GM18858 (cell line): Measurements from ENCODE around the gene NUP50.

Experiments used
- ATAC-seq: cut with Tn5 transposase; IDR thresholded peaks from one replicate; pipeline ENCODE4 v1.9.1; 2021; ENCODE audit not compliant: unreplicated experiment

Gene NUP50

DNA sequence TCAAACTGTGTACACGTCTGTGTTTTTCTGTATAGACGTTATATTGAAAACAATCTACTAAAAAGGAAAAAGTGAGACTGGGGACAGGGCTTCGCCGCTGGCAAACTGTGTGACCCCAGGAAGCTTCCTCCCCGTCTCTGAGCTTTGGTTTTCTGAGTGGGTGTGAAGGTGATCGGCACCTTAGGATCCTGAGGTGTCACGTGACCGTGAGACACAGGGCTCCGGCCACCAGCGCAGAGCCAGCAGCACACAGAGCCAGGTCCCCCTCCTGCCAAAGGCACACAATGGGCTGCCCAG lies 44.9 kb downstream of the NUP50 start:
- ATAC-seq: no peak

DNA sequence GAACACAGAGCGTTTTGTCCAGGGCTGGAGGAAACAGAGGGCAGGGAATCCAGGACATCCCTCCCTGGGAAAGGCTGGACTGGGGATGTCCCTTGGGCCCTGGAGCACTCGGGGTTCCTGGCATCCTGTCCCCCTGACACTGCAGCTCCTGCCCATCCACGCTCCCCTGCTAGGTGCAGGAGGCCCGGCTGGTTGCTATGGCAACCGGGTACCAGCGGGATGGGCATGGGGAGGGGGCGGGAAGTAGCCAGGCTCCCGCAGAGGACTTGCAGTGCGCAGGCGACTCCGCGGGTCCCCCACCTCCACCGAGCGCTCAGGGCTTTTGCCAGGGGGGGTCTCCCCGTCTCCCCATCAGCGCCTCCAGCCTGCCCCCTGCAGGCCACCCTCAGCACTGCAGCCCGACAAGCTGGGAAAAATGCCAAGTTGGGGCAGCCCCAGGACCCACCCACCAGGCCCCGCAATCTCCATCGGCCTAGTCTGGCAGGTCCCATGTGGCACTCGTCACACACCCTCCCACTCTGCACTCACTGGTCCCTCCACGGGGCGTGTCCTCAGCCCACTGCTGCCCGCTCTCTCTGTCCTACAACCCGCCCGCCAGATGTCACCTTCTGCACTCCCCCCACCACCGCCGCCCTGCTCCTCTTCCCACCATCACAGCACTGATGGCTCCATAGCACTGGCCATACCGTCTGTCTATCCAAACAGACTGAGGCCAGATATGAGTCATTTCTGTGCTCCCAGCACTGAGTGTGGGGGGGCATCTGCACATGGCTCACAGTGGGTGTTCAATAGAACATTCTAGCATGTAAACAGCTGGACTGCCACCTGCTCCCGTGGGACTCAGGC lies 45.5 kb downstream of the NUP50 start:
- no peak for ATAC-seq

DNA sequence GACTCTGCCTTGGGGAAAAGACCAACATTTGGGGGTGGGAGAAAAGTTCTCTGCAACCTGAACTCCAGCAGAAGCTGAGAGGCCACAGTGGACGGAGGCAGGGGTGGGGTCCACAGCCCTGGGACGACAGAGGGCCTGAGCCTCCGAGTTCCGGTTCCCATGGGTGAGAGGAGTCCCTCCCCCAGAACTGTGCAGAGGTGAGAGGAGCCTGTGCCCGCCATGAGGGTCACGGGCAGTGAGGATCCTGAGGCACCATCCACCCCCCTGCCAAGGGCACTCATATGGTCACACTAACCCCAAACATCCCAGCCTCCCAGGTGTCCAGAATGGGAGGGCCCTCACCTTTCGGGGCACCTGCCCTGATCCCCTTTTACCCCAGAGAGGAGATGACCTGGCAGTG lies 46.4 kb downstream of the NUP50 start:
- ATAC-seq: no peak

DNA sequence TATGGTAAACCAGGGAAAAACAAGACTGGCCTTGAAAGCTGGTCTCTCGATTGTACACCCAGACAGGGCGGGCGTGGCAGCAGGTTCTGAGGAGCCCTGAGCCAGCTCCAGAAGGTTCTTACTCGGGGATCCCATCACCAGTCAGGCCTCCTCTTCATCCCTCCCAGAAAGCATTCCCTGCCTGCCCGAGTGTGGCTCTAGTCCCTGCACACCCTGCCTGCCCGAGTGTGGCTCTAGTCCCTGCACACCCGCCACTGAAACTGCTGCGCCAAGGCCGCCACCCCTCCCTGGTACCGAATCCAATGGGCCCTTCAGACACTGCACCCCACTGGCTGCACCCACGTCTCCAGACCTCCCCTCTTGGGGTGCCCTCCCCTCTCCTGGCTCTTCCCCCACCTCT lies 46.9 kb downstream of the NUP50 start:
- no peak for ATAC-seq

DNA sequence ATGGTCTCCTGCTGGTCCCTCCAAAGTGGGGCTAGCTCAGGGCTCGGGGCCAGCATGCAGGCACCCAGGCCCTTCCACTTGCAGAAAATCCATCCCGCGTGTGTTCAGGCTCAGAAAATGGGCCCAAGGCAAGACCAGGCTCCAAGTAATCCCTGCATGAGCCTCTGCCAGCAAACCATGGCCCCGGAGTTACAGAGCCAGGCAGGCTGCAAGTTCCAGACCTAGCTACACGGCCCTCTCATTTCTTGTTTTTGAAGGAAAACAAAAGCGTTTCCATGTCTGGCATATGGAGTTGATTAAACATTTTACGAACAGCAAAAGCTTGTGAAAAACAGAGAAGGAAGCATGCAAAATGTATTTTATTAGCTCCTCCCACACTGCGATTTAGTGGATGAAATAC lies 47.3 kb downstream of the NUP50 start:
- ATAC-seq: no peak

DNA sequence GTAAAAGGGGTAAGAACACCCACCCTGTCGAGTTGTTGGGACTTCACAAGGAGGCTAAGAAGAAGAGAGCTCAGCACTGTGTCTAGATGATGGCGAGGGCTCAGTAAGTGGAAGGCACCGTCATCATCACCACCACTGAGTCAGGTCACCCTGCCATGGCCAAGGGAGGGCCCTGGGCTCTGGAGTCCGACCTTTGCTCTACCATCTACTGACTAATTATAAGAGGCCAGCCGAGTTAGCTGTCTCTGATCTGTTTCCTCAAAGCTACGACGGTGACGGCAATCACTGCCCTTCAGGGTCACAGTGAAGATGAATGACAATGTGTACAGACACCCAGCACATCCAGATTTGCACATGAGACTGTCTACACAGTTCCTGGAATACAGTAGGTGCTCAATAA lies 47.7 kb downstream of the NUP50 start:
- no peak for ATAC-seq

DNA sequence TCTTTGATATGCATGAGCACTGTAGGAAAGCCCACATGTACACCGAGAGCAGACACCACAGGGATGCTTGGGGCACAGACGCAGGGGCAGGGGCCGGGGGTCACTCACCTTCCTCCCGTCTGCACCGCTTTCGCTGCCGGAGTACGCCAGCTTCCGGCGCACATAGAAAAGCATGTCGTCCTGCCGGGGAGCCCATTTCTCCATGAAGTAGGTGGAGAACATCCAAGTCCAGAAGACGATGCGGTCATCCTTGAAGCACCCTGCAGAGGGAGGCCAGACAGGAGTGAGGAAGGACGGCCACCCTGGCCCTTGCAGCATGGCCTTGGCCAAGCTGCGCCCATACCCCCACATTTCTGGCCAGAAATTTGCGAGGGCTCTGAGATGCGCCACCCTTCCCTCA lies 48.1 kb downstream of the NUP50 start:
- no peak for ATAC-seq

DNA sequence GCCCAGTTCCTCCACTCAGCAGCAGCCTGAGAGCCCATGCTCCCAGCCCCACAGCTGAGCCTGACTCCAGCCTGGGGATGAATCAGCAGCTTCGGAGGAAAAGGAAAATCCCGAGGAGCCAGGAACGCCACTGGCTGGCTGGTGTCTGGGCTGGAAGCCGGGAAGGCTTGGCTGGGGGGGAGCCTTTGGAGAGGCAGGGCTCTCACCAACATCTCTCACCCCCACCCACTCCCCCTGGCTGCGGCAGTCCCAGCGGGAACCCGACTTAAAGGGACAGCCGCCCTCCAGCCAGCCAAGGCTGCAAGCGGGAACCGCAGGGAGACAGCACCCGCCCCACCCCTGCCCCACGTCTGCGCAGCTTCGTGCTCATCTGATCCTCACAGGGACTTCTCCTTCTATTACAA lies 48.6 kb downstream of the NUP50 start:
- no peak for ATAC-seq

DNA sequence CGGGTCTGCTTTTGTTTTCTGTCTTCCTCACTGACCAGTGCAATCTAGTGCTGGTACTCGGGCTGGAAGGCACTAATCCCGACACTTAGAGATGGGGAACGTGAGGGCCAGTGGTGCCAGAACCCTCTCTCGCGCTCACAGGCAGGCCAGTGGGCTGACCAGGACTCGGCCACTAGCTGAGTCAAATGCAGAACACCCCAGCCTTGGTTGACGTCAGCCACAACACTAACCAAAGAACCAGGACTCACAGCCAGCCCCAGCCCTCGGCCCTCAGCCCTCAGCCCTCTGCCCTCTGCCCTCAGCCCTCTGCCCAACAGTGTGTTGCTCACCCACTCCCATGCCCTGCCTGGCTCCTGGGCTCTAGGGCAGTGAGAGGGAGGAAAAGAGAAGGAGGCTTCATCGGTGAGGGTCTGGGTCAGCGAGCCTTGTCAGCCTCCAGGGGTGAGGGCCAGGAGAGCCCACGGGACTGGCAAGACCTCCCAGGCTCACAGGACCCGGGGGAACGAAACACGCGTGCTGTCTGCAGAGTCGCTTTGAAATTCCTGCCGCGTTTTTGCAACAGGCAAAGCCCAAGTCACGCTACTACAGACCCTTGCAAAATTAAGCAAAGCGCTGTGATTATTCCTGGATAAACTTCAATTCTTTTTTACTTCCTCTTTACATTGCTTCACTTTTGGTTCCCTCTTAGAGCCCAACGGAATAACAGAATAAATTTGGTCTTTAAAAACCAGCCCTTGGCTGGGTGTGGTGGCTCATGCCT lies 49.4 kb downstream of the NUP50 start:
- no peak for ATAC-seq

DNA sequence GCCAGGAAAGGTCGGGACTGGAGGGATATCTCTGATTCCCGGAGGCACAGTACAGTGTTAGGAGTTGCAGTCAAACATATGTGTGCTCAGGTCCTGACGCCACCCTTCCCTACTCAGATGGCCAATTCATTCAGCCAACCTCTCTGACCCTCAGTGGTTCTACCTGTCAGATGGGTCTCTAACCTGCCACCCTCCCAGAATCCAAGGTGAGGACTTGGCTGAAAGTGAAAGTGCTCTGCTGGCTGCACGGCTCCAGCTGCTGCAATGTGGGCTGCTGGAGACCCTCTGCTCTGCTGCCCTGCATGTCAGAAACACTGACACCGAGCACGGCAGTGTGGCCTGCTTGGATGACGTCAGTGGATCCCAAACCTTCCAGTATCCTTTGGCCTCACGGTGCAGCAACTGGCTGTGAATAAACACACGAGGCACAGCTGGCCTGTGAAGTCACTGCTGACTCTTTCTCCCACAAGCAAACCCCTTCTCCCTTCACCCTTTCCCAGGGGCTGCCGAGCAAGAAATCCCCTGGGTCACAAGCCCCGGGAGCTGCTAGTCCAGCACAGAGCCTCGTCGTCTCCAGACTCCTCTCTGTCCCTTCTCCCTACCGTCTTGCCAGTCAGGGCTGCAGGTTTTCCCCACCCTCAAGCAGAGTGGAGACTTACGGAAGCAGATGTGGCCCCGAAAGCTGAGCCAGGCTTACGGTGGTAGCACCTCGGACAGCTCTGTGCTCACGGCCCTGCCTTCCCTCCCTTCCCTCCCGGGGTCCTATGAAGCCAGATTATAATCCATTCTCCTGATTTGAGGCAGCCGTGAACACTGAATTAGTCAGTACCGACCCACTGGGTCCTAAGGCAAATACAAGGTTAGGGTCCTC lies 52.6 kb downstream of the NUP50 start:
- ATAC-seq: no peak

DNA sequence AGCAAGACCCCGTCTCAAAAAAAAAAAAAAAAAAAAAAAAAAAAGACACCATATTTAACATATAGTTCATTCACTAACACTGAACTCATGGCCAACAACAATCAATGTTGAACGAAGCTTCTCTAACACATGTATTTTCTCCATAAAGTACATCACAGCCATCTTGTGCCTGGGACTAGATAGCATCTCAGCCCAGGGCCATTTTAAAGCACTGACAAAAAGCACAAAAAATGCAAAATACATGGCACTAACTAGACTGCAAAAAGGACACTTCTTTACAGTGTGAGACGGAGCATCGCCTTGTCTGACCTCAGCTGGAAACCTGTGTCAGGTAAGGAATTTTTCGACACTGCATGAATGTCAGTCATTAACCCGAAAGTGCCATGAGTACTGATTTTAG lies 53.6 kb downstream of the NUP50 start:
- no peak for ATAC-seq

DNA sequence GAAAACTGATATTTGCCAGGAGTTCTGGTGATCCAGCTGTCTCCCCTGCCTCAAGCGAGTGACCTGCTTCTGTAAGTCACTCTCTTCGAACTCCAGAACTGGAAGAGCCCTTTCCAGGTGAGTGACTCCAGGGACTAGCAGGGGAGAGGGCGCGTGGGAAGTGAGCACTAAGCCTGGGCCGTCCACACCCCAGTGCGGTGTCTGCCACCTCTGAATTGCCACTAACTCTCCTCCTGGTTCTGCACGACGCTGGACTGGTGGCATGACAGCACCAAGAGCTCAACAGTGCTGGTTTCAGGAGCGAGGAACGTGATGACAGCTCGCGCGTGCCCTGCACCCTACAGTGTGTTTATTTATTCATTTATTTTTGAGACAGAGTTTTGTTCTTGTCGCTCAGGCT lies 54.1 kb downstream of the NUP50 start:
- no peak for ATAC-seq

DNA sequence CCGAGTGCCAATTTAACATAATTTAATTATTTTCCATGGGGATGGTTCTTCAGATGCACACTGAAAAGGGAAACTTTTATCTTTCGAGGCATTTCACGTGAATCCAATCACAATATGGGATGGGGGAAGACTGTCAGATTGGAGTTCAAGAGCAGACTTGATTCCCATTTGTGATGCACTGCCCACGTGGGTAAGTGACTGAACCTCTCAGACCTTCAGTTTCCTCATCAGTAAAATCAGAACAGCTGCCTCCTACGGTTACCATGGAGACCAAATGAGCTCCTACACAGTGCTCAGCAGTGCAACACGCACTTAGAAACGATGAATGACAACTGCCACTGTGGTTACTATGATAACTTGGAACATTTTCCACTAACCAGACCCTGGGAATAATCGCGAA lies 55.3 kb downstream of the NUP50 start:
- no peak for ATAC-seq

DNA sequence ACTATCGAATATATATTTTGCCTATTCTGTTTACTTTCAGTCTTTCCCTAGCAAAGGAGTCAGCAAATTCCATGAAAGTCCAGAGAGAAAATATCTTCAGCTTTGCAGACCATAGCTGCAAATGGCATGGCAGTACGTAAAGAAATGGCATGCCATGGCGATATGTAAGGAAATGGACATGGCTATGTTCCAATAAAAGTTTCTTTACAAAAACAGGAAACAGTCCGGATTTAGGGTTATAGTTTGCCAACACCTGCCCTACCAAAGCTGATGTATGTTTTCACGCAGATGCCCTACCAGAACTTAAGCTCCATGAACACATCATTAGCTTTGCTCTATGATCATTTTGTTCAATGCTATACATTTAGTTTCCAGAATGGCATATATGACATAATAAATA lies 57.5 kb downstream of the NUP50 start:
- no peak for ATAC-seq

DNA sequence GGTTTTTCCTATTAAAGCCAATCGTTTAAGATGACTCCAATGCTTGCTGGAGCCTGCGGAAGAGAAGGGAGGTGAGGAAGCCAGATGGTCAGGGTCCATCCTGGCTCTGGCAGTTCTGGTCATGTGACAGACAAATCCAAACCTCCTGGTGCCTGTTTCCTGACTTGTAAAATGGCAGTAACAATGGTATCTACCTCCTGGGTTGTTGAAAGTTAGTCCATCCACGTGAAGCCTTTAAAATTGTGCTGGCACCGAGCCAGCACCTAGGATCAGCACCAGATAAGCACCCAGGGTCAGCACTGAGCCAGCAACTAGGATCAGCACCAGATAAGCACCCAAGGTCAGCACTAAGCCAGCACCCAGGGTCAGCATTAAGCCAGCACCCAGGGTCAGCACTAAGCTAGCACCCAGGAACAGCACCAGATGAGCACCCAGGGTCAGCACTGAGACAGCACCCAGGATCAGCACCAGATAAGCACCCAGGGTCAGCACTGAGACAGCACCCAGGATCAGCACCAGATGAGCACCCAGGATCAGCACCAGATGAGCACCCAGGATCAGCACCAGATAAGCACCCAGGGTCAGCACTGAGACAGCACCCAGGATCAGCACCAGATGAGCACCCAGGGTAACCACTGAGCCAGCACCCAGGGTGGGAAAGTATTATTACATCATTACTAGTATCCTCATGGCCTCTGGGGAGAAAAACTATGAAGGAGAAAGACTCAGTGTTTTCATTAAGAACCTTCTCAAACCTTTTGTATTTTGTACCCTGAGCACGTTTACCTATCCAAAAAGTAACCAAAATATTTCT lies 59.8 kb downstream of the NUP50 start:
- ATAC-seq: no peak

DNA sequence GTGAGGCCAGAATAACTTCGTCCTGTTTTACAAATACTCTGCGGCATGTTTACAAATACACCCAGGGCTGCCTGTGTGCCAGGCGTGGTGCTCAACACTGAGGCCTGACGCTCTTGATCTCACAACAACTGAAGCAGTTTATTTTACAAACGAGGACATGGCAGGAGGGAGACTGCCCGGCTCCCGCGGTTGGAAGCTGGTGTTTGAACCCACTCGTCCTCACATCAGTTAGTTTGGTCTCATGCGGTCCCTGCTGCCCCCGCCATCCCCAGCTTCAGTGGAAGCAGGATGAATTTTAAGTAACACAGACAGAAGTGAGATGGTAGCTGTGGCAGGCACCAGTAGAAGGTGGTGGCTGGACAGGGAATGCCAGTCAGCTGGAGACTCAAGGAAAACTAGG lies 60.6 kb downstream of the NUP50 start:
- no peak for ATAC-seq

DNA sequence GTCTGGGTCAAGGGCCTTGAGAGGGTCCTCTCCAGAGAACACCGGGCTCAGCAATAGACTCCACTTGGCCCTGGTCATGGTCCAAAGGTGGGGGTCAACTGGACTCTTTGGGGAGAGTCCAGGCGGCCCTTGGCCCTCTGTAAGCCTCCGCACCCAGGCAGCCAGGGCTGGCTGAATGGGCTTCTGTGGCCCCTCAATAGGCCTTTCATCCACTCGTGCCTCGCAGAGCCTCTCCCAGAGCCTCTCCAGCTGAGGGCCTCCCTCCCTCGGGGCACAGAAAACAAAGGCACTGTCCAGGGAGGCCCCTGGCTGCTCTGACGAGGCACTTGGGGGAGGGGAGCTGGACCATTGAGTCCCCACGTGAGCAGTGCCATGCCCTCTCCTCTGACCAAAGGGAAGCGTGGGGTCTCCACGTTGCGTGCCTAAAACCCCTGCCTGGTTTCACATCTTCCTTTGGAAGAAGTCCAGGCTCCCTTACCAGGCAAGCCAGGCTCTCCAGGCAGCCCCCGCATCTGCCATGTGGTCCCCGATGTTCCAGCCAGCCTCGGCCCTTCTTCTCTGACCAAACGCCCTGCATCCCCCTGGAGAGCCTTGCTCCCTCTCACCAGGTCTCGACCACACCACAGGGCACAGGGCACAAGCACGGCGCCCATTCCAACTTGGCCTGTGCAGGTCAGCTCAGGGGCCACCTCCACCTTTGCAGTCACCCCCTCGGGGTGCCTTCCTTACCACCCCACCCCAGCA lies 61.4 kb downstream of the NUP50 start:
- no peak for ATAC-seq

DNA sequence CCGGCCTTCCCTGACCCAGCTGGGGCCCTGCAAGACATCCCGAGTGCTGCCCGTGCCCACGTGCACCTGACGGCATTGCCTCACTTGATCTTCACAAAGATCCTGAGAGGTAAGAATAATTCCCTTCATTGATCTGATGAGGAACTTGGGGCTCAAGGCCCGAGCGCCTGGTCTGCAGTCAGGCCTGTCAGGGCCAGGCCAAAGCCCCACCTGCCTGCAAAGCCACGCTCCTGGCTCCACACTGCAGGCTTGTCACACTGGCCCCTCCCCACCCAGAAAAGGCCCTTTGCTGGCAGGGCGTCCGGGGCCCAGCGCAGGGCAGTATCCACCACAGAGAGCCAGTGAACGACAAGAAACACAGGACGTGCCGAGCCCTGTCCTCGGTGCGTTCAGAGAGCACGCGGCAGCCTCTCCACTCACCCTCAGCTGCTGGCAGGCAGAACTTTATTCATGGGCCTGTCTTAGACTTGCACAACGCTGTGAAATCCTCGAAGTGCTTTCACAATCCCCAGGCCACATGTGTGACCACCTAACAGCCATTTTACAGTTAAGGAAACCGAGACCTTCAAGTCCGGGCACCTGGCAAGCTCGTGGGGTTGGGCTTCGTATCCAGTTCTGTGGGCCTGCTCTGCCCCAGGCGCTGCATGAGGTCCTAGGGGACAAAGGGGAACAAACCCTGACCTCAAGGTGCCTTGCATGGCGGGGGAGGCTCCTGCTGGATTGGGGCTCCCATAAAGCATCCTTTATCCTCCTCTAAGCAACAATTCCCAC lies 62.2 kb downstream of the NUP50 start:
- ATAC-seq: no peak

DNA sequence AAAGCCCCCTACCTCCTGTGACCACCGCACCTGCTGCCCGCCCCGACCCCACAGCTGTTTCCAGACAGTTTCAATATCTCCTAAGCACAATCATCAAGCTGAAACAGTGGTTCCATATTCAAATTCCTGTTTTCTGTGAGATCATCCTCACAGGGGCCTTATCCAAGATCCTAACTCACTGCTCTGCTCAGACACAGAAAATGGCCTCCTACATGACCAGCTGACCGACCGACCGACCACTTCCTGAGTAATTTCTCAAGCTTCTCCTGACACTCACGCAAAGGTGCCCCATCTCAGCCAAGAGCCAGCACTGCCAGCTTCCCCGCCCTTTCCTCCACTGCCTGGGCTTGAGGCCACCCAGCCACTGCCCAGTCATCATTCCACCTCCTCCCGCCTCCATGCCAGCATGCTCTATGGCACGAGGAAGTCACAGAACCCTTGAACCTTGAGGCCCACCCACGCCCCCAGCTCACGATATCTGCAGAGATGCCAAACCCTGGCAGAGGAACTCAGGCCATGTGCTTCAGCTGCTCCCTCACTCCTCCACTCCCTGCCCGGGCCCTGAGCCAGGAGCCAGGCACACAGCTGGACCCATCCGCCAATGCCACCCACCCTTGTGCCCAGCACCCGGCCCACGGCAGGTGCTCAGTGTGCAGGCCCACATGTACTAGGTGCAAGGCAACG lies 62.9 kb downstream of the NUP50 start:
- ATAC-seq: no peak
